ENCODE results near the gene ISCA2.

DNA sequence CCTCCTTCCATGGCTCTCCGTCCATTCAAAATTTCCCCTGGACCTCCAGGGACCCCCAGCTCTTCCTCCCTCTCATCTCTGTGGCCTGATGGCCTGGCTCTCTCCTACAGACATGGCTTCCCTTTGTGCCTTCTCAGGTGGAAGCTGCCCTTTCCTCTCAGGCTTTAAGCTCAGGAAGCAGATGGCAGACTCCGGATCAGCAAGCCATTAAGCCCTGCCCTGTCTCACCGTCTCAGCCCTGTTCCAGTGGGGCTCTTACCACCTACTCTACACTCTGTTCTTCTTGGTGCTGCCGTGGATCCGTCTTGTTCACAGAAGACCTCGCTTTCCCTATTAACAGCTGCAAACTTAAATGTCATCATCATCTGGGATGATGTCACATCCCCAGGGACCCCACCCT is 33.6 kb upstream of the ISCA2 start:
- TF ChIP-seq, protein P1, sequence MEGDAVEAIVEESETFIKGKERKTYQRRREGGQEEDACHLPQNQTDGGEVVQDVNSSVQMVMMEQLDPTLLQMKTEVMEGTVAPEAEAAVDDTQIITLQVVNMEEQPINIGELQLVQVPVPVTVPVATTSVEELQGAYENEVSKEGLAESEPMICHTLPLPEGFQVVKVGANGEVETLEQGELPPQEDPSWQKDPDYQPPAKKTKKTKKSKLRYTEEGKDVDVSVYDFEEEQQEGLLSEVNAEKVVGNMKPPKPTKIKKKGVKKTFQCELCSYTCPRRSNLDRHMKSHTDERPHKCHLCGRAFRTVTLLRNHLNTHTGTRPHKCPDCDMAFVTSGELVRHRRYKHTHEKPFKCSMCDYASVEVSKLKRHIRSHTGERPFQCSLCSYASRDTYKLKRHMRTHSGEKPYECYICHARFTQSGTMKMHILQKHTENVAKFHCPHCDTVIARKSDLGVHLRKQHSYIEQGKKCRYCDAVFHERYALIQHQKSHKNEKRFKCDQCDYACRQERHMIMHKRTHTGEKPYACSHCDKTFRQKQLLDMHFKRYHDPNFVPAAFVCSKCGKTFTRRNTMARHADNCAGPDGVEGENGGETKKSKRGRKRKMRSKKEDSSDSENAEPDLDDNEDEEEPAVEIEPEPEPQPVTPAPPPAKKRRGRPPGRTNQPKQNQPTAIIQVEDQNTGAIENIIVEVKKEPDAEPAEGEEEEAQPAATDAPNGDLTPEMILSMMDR (IDR thresholded peaks at IDR 0.05): no peak
- no peak for TF ChIP-seq EZH2 (IDR thresholded peaks at IDR 0.05; ENCODE audit: borderline replicate concordance, insufficient read depth, low read depth, low read length, poor library complexity, severe bottlenecking)
